ENCODE data around the gene MSL2. TPM values are rescaled to one million over a fixed set of nuclear protein-coding genes. Genes with fewer than 3 reads are reported as not detected.
"Not testable (repeated sequence)": the region's sequence is repeated elsewhere in the genome, so short reads cannot be mapped to it uniquely, and the experiment has no call there.

The MSL2 gene
- total RNA-seq, 1 donor from 2014 or later = 23.2 TPM

GRCh38 chr3:136119783-136120182, 76.4 kb downstream of the MSL2 start:
- DNase-seq (ENCODE audit: missing footprints); ATAC-seq; intact Hi-C loops (cut with DNase I): not testable (repeated sequence)

GRCh38 chr3:136119332-136119731, 76.8 kb downstream of the MSL2 start:
- ATAC-seq; DNase-seq (ENCODE audit: missing footprints); intact Hi-C loops (cut with DNase I): not testable (repeated sequence)

GRCh38 chr3:136114421-136114820, 81.7 kb downstream of the MSL2 start:
- DNase-seq (ENCODE audit: missing footprints) (no peak), ATAC-seq (no peak)
- intact Hi-C loops (cut with DNase I) = no loop called here

GRCh38 chr3:136110481-136110880, 85.7 kb downstream of the MSL2 start:
- intact Hi-C loops (cut with DNase I) = no loop called here
- no peak for ATAC-seq
- no peak for DNase-seq (ENCODE audit: missing footprints)

GRCh38 chr3:136109499-136109898, 86.6 kb downstream of the MSL2 start:
- no peak for ATAC-seq
- DNase-seq (ENCODE audit: missing footprints) = no peak
- intact Hi-C loops (cut with DNase I) = no loop called here

- intact Hi-C loops (cut with DNase I) = no loop called here
- DNase-seq (ENCODE audit: missing footprints) (no peak), ATAC-seq (no peak)
Observed at GRCh38 chr3:136106101-136106500, 90.0 kb downstream of the MSL2 start.

GRCh38 chr3:136105044-136105443, 91.1 kb downstream of the MSL2 start:
- ATAC-seq (no peak), DNase-seq (ENCODE audit: missing footprints) (no peak)
- intact Hi-C loops (cut with DNase I) = no loop called here

Other genes starting within 250 kb of the MSL2 start
- gene PPP2R3A, start 230.6 kb downstream of the MSL2 start, total RNA-seq = 107 TPM
- gene PCCB, start 54.0 kb upstream of the MSL2 start, total RNA-seq = 98.6 TPM